VCaP (cell line): ENCODE measurements around the gene TRIM24.
A peak's percentile ranks its signal among the peaks of the same experiment; 100 is the strongest.
"Not testable (repeated sequence)": the region's sequence is repeated elsewhere in the genome, so short reads cannot be mapped to it uniquely, and the experiment has no call there.

Experiments used
- H3K27ac ChIP-seq: fragments of 450-650 bp; 2 replicates; pipeline ENCODE4 v1.5.1; 2017
- CTCF ChIP-seq: fragments of 450-650 bp; conservative IDR thresholded peaks from 2 replicates; pipeline ENCODE4 v1.5.1; 2017; ENCODE audit warnings: mild to moderate bottlenecking, moderate library complexity

TRIM24 gene

GRCh38 chr7:138449580-138449979 lies 10.5 kb upstream of the TRIM24 start:
- peak; percentile 38 for TF ChIP-seq CTCF
- no peak overlapping the region for H3K27ac ChIP-seq

GRCh38 chr7:138455609-138456008 lies 4.5 kb upstream of the TRIM24 start:
- H3K27ac ChIP-seq = no peak overlapping the region

GRCh38 chr7:138456220-138456619 lies 3.8 kb upstream of the TRIM24 start:
- no peak overlapping the region for H3K27ac ChIP-seq
- TF ChIP-seq CTCF = no peak

More at GRCh38 chr7:138455609-138456008, 4.5 kb upstream of the TRIM24 start:
- no peak for TF ChIP-seq CTCF

GRCh38 chr7:138458576-138459412 lies 1.3 kb upstream of the TRIM24 start:
- peak overlapping the region; percentile 97 for H3K27ac ChIP-seq
- no peak for TF ChIP-seq CTCF

GRCh38 chr7:138459413-138460175 lies 465 bp upstream of the TRIM24 start:
- H3K27ac ChIP-seq = peak overlapping the region; percentile 97
- TF ChIP-seq CTCF = peak; percentile 31; the same call in 1 of the 2 replicates

GRCh38 chr7:138460649-138461607 lies 869 bp downstream of the TRIM24 start:
- TF ChIP-seq CTCF = peak; percentile 38
- peak overlapping the region; percentile 97 for H3K27ac ChIP-seq

GRCh38 chr7:138463291-138463618 lies 3.2 kb downstream of the TRIM24 start:
- H3K27ac ChIP-seq = not testable (repeated sequence)
